GM06990 (cell line): Measurements from ENCODE around the gene UQCC2.

Experiments
- DNase-seq: peaks from one replicate; pipeline ENCODE4 v3.0.0-alpha.2; 2011; ENCODE audit not compliant: insufficient read length; ENCODE audit errors: extremely low read depth
- H3K27me3 ChIP-seq: replicated peaks from 2 replicates; pipeline ENCODE4 v1.6.0; 2011; ENCODE audit warnings: low read length; ENCODE audit not compliant: control insufficient read depth, insufficient read depth
- H3K36me3 ChIP-seq: 2 replicates; pipeline ENCODE4 v1.5.1; 2011; ENCODE audit warnings: low read length; ENCODE audit not compliant: control insufficient read depth, insufficient read depth
- H3K4me3 ChIP-seq: replicated peaks from 2 replicates; pipeline ENCODE4 v1.5.1; 2011; ENCODE audit warnings: low read depth, mild to moderate bottlenecking, control low read depth, low read length
- TF ChIP-seq, protein P1 (sequence below): IDR thresholded peaks from 2 replicates; pipeline ENCODE4 v1.5.1; 2011; ENCODE audit warnings: low read length, control low read depth, mild to moderate bottlenecking, inconsistent platforms; ENCODE audit not compliant: insufficient read depth, poor library complexity, severe bottlenecking

UQCC2 gene

DNA sequence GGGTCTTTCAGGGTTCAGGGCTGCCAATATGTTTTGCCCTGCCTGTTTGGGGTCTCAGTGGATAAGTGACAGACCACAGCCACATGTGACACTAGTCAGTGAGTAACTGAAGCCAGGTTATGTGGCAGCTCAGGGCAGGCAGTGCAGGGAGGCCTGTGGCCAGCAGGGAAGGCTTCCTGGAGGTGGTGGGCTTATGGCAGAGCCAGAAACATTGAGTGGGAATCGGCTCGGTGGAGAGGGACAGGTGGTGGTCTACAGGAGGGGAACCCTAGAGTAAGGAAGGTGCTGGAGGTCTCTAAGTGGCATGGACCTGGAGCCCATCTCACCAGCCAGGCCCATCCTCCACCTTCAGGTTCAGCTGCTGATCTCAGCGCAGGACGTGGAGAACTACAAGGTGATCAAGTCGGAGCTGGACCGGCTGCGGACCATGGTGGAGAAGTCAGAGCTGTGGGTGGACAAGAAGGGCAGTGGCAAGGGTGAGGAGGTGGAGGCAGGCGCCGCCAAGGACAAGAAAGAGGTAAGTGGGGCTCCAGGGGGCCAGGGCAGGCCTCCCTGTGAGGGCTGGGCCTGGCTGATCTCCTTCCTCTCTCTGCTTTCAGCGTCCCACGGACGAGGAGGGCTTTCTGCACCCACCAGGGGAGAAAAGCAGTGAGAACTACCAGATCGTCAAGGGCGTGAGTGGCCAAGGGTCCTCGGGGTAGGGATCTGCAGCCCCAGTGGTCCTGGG is 34.9 kb downstream of the UQCC2 start:
- no peak overlapping the region for H3K4me3 ChIP-seq
- TF ChIP-seq, protein P1, sequence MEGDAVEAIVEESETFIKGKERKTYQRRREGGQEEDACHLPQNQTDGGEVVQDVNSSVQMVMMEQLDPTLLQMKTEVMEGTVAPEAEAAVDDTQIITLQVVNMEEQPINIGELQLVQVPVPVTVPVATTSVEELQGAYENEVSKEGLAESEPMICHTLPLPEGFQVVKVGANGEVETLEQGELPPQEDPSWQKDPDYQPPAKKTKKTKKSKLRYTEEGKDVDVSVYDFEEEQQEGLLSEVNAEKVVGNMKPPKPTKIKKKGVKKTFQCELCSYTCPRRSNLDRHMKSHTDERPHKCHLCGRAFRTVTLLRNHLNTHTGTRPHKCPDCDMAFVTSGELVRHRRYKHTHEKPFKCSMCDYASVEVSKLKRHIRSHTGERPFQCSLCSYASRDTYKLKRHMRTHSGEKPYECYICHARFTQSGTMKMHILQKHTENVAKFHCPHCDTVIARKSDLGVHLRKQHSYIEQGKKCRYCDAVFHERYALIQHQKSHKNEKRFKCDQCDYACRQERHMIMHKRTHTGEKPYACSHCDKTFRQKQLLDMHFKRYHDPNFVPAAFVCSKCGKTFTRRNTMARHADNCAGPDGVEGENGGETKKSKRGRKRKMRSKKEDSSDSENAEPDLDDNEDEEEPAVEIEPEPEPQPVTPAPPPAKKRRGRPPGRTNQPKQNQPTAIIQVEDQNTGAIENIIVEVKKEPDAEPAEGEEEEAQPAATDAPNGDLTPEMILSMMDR, result no peak
- H3K36me3 ChIP-seq, result peaks cover 39% of the 10 kb centered on the region
- no peaks in the 10 kb centered on the region for H3K27me3 ChIP-seq
- no peak for DNase-seq

DNA sequence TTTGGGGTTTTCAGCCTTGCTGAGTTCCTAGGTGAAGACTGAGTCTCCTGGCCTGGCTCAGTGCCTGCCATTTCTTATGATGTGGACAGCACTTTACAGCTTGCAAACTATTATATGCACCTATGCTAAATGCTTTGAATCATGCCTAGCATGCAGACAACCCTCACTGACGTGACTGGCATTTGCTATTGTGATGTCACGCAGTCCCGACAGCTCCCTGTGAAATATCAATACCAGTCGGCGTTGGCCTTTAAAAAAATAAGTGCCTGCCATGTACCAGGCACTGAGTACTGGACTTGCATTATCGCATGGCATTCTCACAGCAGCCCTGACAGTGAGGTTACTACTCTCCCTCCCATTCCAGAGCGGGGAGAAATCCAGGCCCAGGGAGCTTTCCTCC is 35.5 kb downstream of the UQCC2 start:
- Histone ChIP-seq H3K4me3 (no peak overlapping the region), H3K27me3 (no peaks in the 10 kb centered on the region), H3K36me3 (peaks cover 39% of the 10 kb centered on the region)
- DNase-seq, result no peak
- TF ChIP-seq, protein P1, result no peak

DNA sequence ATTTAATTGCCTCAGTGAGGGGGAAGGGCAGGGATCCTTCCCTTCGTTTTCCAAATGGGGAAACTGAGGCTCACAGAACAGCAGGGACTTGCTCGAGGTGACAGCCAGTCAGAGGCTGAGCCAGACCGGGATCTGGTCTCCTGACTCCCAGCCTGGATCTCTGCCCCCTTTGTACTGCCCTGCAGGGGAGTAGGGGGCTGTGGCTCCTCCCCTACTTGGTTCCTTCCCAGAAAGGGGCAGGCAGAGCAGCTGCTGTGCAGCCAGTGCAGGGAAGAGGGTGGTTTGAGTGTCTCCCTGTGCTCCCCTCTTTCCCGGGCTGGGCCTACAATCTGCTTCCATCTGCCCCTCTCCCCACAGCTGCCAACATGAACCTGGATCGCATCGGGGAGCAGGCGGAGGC is 37.6 kb downstream of the UQCC2 start:
- TF ChIP-seq, protein P1, result no peak
- H3K36me3 ChIP-seq, result peaks cover 42% of the 10 kb centered on the region
- DNase-seq, result no peak
- H3K4me3 ChIP-seq, result no peak overlapping the region
- no peaks in the 10 kb centered on the region for H3K27me3 ChIP-seq

DNA sequence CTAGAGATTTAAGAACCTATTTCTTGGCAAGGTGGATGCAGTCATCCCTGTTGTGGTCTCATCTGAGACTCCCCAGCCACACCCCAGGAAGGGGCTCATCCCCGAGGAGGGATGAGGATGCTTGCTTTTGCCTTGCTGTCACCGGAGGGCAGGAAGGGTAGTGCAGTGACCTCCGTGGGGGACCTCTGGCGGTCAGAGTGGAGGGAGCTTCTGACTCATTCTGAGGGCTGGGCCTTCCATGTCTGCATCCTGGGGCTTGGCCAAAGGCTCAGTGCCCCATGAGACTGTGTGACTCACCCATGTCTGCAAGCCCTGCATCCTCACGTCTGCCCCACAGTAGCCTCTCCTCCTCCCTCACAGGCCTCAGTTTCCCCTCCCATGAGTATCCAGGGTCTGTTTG is 38.7 kb downstream of the UQCC2 start:
- TF ChIP-seq, protein P1, result peak; percentile 55
- DNase-seq, result no peak
- Histone ChIP-seq H3K27me3 (no peaks in the 10 kb centered on the region), H3K4me3 (no peak overlapping the region), H3K36me3 (peaks cover 46% of the 10 kb centered on the region)

DNA sequence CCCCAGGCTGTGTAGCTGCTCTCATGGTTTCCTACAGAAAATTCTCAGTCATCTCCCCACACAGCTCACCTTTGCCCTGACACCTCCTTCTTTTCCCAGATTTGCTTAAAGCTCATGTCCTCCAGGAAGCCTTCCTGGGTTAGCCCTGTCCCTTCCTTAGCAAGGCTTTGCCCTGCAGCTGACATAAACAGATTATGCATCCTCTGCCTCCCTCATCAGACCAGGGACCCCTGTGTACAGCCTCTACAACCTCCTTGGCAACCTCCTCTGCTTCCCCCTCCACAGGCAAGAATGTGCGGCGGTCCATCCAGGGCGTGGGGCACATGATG is 39.8 kb downstream of the UQCC2 start:
- H3K36me3 ChIP-seq, result peaks cover 44% of the 10 kb centered on the region

More for the DNA sequence above, 39.8 kb downstream of the UQCC2 start:
- no peaks in the 10 kb centered on the region for H3K27me3 ChIP-seq
- no peak overlapping the region for H3K4me3 ChIP-seq
- no peak for DNase-seq
- TF ChIP-seq, protein P1, result no peak
